Upper lobe of right lung (tissue), 1 donor: ENCODE measurements around the gene PLRG1. TPM values are rescaled to one million over a fixed set of nuclear protein-coding genes. Genes with fewer than 3 reads are reported as not detected.

ENCODE experiments used
- ATAC-seq: fragments of 200-7000 bp; cut with Tn5 transposase; one replicate; pipeline ENCODE4 v1.9.1; 2020; ENCODE audit warnings: mild to moderate bottlenecking, moderate library complexity
- DNase-seq: peaks from one replicate; pipeline ENCODE4 v3.0.0-alpha.2; 2020
- H3K27ac ChIP-seq: fragments of 200-600 bp; one replicate; pipeline ENCODE4 v1.8.0; 2022
- H3K27me3 ChIP-seq: fragments of 200-600 bp; one replicate; pipeline ENCODE4 v1.8.0; 2022; ENCODE audit warnings: mild to moderate bottlenecking
- H3K36me3 ChIP-seq: fragments of 200-600 bp; one replicate; pipeline ENCODE4 v1.8.0; 2022
- H3K4me1 ChIP-seq: fragments of 200-600 bp; one replicate; pipeline ENCODE4 v1.8.0; 2022
- H3K4me3 ChIP-seq: fragments of 200-600 bp; one replicate; pipeline ENCODE4 v1.8.0; 2022; ENCODE audit warnings: mild to moderate bottlenecking
- H3K9me3 ChIP-seq: fragments of 200-600 bp; one replicate; pipeline ENCODE4 v1.8.0; 2022
- intact Hi-C: fragments of 100-400 bp; cut with DNase I; formaldehyde crosslinking; loops from one replicate; pipeline ENCODE4 v1.11.0; 2022
- total RNA-seq: library from RNA; stranded (reverse); fragmentation: NEBNext Ultra II Directional; extraction: Animal tissue kit (Norgen Biotek cat#: 25700); gene quantifications from one replicate; pipeline ENCODE4 v1.2.1, GENCODE V29; 2021
- TF ChIP-seq, protein P1 (sequence below): fragments of 200-600 bp; IDR thresholded peaks from one replicate; pipeline ENCODE4 v1.8.0; 2022; ENCODE audit warnings: antibody characterized with exemption
- donor health status: DM: no; HTN: yes; CAD: no; lungs with severe emphysema.

Gene PLRG1
- total RNA-seq, 1 donor from 2014 or later: 68.8 TPM

DNA sequence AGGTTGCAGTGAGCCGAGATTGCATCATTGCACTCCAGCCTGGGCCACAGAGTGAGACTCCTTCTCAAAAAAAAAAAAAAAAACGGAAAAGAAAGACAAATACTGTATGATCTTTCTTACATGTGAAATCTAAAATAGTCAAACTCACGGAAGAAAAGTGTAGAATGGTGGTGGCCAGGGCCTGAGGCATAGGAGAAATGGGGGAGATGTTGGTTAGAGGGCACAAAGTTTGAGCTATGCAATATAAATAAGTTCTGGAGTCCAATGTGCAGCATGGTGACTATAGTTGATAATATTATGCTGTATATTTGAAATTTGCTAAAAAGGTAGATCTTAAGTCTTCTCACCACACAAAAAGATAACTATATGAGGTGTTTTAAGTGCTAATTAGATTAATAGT, 41.7 kb upstream of the PLRG1 start:
- Histone ChIP-seq H3K27me3 (no peaks in the 10 kb centered on the region), H3K36me3 (no peaks in the 10 kb centered on the region), H3K27ac (no peak overlapping the region), H3K9me3 (no peaks in the 10 kb centered on the region), H3K4me1 (no peaks in the 10 kb centered on the region), H3K4me3 (no peak overlapping the region)
- ATAC-seq: no peak
- DNase-seq: no peak
- TF ChIP-seq, protein P1, sequence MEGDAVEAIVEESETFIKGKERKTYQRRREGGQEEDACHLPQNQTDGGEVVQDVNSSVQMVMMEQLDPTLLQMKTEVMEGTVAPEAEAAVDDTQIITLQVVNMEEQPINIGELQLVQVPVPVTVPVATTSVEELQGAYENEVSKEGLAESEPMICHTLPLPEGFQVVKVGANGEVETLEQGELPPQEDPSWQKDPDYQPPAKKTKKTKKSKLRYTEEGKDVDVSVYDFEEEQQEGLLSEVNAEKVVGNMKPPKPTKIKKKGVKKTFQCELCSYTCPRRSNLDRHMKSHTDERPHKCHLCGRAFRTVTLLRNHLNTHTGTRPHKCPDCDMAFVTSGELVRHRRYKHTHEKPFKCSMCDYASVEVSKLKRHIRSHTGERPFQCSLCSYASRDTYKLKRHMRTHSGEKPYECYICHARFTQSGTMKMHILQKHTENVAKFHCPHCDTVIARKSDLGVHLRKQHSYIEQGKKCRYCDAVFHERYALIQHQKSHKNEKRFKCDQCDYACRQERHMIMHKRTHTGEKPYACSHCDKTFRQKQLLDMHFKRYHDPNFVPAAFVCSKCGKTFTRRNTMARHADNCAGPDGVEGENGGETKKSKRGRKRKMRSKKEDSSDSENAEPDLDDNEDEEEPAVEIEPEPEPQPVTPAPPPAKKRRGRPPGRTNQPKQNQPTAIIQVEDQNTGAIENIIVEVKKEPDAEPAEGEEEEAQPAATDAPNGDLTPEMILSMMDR: no peak
- intact Hi-C loops: no loop called here

DNA sequence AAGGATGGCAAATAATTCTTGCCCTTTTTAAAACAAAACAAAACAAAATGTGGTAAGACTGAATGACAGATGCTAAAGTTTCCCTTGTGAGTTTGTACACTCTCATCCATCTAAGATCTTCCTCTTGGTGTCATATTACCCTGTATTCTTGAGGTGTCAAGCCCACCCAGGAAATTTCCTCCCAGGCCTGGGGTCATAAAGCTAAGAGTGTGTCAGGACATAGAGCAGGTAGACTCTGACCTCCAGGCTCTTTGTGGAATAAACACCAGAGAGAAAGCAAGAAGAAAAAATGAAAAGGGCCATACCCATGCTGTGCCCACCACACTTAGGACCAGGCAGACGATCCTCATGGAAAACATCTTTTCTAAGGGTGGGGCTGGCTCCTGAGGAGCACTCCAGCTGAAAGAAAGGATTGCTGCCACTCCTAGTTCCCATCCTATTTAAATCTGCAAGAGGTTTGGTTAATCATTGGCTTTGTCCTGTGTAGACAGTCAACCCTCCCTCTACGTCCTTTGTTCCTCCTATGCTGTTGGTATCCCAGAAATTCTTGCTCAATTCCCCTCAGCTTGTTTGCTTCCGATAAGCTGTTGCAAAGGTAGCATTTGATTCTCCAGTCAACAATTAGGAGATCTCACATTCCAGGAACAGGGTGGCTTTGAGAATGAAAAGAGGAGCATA, 40.3 kb upstream of the PLRG1 start, which contains the start of gene FGA:
TSS of gene FGA (minus strand) at position 414 of the 678 bp plus-strand sequence. CDS start at position 359, 55 bp downstream.
- no peaks in the 10 kb centered on the region for H3K4me1 ChIP-seq
- TF ChIP-seq, protein P1: no peak
- no peaks in the 10 kb centered on the region for H3K9me3 ChIP-seq
- no peaks in the 10 kb centered on the region for H3K27me3 ChIP-seq
- peak; percentile 90 for ATAC-seq
- no peak for DNase-seq
- intact Hi-C loops: no loop called here
- H3K36me3 ChIP-seq: no peaks in the 10 kb centered on the region
- no peak within 1 kb of the TSS for H3K4me3 ChIP-seq
- peak within 1 kb of the TSS; percentile 27 for H3K27ac ChIP-seq

DNA sequence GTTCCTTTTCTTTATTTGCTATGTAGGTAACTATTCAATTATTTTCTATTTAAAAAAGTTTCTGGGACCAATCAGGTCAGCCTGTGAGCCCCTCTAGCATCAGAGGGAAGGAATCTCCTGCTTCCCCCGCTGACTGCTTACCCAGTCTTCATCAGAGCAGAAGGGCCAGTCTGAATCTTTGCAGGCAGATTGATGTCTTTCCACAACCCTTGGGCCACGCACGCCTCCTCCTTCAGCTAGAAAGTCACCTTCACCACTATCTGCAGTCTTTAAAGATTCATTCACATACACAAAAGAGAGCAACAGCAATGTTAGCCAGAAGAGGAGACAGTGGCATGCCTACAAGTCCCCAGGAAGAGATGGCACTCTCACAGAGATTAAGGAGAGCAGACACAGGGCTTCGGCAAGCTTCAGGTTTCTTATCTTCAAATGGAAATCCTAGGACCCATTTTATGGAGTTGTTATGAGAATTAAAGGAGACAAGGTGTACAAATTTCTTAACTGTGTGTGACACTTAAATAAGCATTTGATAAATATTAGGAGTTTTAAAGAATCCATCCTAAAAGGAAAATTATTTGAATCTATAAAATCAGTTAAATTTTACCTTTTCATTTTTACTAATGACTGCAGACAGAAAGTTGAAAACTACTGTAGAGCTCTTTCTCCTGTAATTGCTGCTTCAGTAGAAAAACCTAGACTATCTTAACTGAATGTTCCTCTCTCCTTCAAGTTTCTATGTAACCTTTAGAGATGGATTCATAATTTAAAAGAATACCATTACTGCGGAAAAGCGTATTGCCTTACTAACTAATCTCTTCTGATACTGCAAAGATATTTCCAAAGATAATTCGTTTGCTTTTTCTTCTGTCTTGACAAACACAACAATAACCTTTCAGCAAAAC, 39.3 kb upstream of the PLRG1 start:
- H3K36me3 ChIP-seq: no peaks in the 10 kb centered on the region
- no peak overlapping the region for H3K4me3 ChIP-seq
- H3K4me1 ChIP-seq: no peaks in the 10 kb centered on the region
- DNase-seq: no peak
- no peak overlapping the region for H3K27ac ChIP-seq
- TF ChIP-seq, protein P1: no peak
- no peak for ATAC-seq
- no peaks in the 10 kb centered on the region for H3K9me3 ChIP-seq
- intact Hi-C loops: no loop called here
- peaks cover 3% of the 10 kb centered on the region for H3K27me3 ChIP-seq

DNA sequence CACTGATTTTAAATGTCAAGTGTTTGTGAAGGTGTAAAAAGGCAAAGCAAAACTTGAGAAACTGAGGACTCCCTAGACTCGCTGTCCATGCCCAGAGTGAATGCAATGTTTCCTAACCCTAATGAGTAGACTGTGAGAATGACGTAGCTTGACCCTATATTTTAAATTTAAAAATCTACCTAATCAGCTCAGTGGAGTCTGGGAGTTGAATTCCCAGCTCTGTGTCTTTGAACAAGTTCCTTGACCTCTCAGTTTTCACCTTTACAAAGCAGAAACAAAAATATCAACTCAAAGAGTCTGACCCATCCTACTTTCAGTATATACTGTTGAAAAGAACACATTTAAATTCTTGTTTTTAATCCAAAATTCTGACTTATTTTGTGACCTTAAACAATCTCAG, 38.0 kb upstream of the PLRG1 start:
- H3K27me3 ChIP-seq: peaks cover 3% of the 10 kb centered on the region
- no peaks in the 10 kb centered on the region for H3K9me3 ChIP-seq
- no peak for ATAC-seq
- TF ChIP-seq, protein P1: no peak
- intact Hi-C loops: no loop called here
- H3K4me3 ChIP-seq: no peak overlapping the region
- no peaks in the 10 kb centered on the region for H3K36me3 ChIP-seq
- no peak overlapping the region for H3K27ac ChIP-seq
- DNase-seq: no peak
- H3K4me1 ChIP-seq: no peaks in the 10 kb centered on the region

DNA sequence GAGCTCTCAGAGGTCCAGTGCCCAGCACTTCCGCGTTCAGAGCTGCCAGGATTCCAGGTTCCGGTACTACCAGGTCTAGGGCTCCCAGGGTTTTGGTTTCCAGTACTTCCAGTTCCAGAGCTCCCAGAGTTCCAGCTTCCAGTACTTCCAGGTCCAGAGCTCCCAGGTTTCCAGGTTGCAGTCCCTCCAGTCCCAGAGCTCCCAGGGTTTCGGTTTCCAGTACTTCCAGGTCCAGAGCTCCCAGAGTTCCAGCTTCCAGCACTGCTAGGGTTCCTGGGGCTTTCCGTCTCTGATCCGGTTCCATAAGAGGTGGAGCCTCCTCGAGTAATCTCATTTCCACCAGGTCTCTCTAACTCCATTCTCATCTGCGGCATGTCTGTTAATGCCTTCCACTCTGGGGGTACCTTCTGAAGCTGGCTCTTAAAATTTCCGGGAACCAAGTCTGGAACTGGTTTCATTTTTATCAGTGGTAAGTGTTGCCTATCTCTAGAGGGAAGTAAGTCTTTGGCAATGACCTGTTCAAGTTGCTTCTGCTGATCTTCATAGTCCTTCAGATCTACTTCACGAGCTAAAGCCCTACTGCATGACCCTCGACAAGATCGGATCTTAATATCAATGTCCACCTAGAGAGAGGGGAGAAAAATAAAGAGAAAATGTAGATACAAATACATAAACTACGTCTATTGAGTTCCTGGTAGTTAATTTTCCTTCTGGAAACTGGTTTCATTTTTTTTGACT, 36.3 kb upstream of the PLRG1 start:
- Histone ChIP-seq H3K27ac (no peak overlapping the region), H3K36me3 (no peaks in the 10 kb centered on the region), H3K27me3 (peaks cover 3% of the 10 kb centered on the region), H3K4me3 (no peak overlapping the region), H3K4me1 (no peaks in the 10 kb centered on the region), H3K9me3 (no peaks in the 10 kb centered on the region)
- DNase-seq (no peak), ATAC-seq (no peak)
- TF ChIP-seq, protein P1: no peak
- intact Hi-C loops: no loop called here
